OCI-LY3 (cell line): ENCODE measurements around the gene WNT11.

Experiments
- EZH2phosphoT487 ChIP-seq: fragments of 200-600 bp; shearing (Covaris generic); IDR thresholded peaks from 2 replicates; pipeline ENCODE4 v1.6.1; 2018; ENCODE audit warnings: antibody characterized with exemption, mixed run types, low read depth
- TF ChIP-seq, protein P1 (sequence below): fragments of 200-600, 300-600 bp; sonication (generic); IDR thresholded peaks from 2 replicates; pipeline ENCODE4 v1.5.1; 2014; ENCODE audit warnings: antibody characterized with exemption, low read length, low read depth

DNA sequence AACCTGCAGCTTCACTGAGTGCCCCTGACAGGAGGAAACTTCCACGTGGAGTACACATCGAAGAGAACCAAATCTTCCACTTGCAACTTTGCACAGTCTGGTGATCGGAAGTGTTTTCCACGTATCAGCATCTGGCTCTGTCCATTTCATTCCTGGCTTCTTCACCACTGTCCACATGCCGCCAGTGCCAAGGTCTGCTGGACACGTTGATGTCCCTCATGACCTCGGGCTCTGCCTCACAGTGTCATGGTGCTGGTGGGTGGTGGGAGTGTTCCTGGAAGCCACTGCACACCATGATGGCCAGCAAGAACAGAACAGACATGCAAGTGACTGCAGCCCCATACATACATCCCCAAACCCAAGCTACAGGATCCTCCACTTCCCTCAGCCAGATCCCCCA lies 48.4 kb downstream of the WNT11 start:
- TF ChIP-seq, protein P1, sequence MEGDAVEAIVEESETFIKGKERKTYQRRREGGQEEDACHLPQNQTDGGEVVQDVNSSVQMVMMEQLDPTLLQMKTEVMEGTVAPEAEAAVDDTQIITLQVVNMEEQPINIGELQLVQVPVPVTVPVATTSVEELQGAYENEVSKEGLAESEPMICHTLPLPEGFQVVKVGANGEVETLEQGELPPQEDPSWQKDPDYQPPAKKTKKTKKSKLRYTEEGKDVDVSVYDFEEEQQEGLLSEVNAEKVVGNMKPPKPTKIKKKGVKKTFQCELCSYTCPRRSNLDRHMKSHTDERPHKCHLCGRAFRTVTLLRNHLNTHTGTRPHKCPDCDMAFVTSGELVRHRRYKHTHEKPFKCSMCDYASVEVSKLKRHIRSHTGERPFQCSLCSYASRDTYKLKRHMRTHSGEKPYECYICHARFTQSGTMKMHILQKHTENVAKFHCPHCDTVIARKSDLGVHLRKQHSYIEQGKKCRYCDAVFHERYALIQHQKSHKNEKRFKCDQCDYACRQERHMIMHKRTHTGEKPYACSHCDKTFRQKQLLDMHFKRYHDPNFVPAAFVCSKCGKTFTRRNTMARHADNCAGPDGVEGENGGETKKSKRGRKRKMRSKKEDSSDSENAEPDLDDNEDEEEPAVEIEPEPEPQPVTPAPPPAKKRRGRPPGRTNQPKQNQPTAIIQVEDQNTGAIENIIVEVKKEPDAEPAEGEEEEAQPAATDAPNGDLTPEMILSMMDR: no peak
- no peak for TF ChIP-seq EZH2phosphoT487
